GM10266 (cell line): ENCODE measurements around the gene COMMD10.

Experiments
- DNase-seq: peaks from one replicate; pipeline ENCODE4 v3.0.0; 2012; ENCODE audit errors: extremely low spot score
- CTCF ChIP-seq: IDR thresholded peaks from 2 replicates; pipeline ENCODE4 v1.5.1; 2012; ENCODE audit warnings: mild to moderate bottlenecking, low read depth; ENCODE audit not compliant: control insufficient read depth, insufficient read depth; ENCODE audit errors: missing control alignments

The COMMD10 gene

GRCh38 chr5:116154252-116154651 lies 69.4 kb downstream of the COMMD10 start:
- TF ChIP-seq CTCF = no peak
- DNase-seq = no peak

GRCh38 chr5:116154931-116155330 lies 70.1 kb downstream of the COMMD10 start:
- DNase-seq = no peak
- TF ChIP-seq CTCF = no peak

DNA sequence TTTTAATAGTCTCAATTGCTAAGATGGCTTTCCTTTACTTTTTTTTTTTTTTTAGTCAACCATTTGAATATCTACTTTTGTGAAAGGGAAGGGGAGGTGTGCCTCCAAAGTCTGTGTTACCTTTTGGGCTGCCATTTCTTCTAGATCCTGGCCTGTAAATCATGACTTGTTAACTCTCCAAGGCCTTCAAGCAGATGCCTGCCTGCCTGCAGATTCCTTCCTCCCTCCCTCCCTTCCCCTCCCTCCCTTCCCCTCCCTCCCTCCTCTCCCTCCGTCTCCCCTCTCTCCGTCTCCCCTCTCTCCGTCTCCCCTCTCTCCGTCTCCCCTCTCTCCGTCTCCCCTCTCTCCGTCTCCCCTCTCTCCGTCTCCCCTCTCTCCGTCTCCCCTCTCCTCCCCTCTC lies 73.1 kb downstream of the COMMD10 start:
- no peak for TF ChIP-seq CTCF
- no peak for DNase-seq

GRCh38 chr5:116159006-116159405 lies 74.2 kb downstream of the COMMD10 start:
- TF ChIP-seq CTCF = no peak
- no peak for DNase-seq

DNA sequence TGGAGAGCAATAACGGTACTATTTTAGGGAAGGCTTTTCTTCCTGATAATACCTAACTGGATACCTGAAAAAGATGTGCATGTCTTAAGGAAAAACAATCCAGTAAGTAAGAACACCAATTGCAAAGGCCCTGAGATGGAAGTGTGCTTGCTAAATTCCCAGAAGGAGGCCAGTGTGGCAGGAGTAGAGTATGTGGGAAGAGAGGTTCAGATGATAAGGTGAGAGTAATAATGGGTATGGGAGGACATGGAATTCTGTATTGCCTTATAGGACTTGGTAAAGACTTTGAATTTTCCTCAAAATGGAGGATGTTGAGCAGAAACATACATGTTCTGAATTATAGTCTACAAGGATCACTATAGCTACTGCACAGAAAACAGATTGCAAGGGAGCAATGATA lies 89.3 kb downstream of the COMMD10 start:
- DNase-seq = no peak

DNA sequence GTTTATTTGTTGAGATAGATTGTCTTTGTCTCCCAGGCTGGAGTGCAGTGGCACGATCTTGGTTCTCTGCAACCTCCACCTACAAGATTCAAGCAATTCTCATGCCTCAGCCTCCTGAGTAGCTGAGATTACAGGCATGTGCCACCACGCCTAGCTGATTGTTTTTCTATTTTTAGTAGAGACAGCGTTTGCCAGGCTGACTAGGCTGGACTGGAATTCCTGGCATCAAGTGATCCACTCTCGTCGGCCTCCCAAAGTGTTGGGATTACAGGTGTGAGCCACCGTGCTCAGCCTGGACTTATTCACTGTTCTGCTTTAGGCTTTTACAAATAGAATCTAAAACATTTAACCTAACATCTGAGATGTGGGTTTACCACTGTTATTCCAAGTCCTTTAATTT lies 91.3 kb downstream of the COMMD10 start:
- no peak for TF ChIP-seq CTCF
- no peak for DNase-seq

More for the DNA sequence above, 89.3 kb downstream of the COMMD10 start:
- no peak for TF ChIP-seq CTCF

GRCh38 chr5:116178925-116179324 lies 94.1 kb downstream of the COMMD10 start:
- TF ChIP-seq CTCF = no peak
- no peak for DNase-seq
